Measurements from ENCODE around the gene ARHGDIA. TPM values are rescaled to one million over a fixed set of nuclear protein-coding genes. Genes with fewer than 3 reads are reported as not detected.

ARHGDIA gene
- total RNA-seq, 1 donor from 2014 or later, result 443 TPM

- H3K36me3 Mint-ChIP-seq (ENCODE audit: low read depth, unreplicated experiment), result peaks cover 9% of the 10 kb centered on the region
- DNase-seq (ENCODE audit: low spot score), result no peak
- peaks cover 17% of the 10 kb centered on the region for H3K27me3 Mint-ChIP-seq (ENCODE audit: unreplicated experiment)
- H3K9me3 Mint-ChIP-seq (ENCODE audit: unreplicated experiment), result no peaks in the 10 kb centered on the region
- H3K4me3 Mint-ChIP-seq (ENCODE audit: unreplicated experiment), result peak overlapping the region; percentile 92
- TF ChIP-seq CTCF (IDR thresholded peaks at IDR 0.05; ENCODE audit: unreplicated experiment), result no peak
- peak overlapping the region; percentile 52 for H3K27ac Mint-ChIP-seq (ENCODE audit: unreplicated experiment)
- H3K4me1 Mint-ChIP-seq (ENCODE audit: unreplicated experiment), result peaks cover 14% of the 10 kb centered on the region
Measured at GRCh38 chr17:81831957-81832607, 39.1 kb downstream of the ARHGDIA start.

DNA sequence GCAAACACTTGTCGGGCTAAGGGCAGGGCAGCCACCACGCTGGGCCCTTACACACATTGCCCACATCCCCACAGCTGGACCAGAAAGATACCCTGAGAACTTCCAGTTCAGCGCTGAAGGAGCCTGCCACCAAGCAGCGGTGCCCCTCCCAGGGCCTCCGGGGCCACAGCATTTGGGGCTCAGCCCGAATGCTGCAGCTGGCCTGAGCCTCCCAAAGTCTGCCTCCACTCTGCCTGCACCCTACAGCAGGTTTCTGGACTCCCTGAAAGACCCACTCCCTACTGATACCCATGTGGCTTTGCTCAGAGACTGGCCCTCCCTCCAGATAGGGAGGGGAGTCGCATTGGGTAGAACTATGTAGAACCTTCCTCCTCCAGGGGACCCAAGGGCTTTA, 39.6 kb downstream of the ARHGDIA start:
- Mint-ChIP-seq H3K36me3 (ENCODE audit: low read depth, unreplicated experiment) (peaks cover 9% of the 10 kb centered on the region), H3K27me3 (ENCODE audit: unreplicated experiment) (peaks cover 17% of the 10 kb centered on the region), H3K27ac (ENCODE audit: unreplicated experiment) (no peak overlapping the region), H3K9me3 (ENCODE audit: unreplicated experiment) (no peaks in the 10 kb centered on the region), H3K4me1 (ENCODE audit: unreplicated experiment) (peaks cover 14% of the 10 kb centered on the region), H3K4me3 (ENCODE audit: unreplicated experiment) (peak overlapping the region; percentile 92)
- DNase-seq (ENCODE audit: low spot score), result no peak
- TF ChIP-seq CTCF (IDR thresholded peaks at IDR 0.05; ENCODE audit: unreplicated experiment), result no peak

DNA sequence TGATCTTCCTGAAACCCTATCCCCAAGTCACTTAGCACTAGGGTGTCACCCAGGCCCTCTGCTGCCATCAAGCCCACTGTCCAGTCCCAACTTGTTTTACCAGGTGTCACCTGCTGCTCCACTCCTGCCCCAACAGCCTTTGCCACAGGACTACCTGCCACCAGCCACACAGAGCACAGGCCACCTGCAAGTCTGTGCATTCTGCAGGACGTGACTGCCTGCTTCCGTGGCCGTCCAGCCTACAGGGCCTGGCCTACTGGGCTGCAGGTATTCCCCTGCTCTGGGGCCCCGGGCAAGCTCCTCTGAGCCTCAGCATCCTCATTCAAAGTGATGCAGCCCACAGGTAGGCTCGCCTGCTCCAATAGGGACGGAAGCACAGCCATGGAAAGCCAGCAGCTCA, 41.3 kb downstream of the ARHGDIA start:
- no peak for TF ChIP-seq CTCF (IDR thresholded peaks at IDR 0.05; ENCODE audit: unreplicated experiment)
- Mint-ChIP-seq H3K4me3 (ENCODE audit: unreplicated experiment) (no peak overlapping the region), H3K4me1 (ENCODE audit: unreplicated experiment) (peaks cover 18% of the 10 kb centered on the region), H3K9me3 (ENCODE audit: unreplicated experiment) (no peaks in the 10 kb centered on the region), H3K36me3 (ENCODE audit: low read depth, unreplicated experiment) (peaks cover 10% of the 10 kb centered on the region), H3K27me3 (ENCODE audit: unreplicated experiment) (peaks cover 10% of the 10 kb centered on the region), H3K27ac (ENCODE audit: unreplicated experiment) (peak overlapping the region; percentile 42)
- DNase-seq (ENCODE audit: low spot score), result no peak

DNA sequence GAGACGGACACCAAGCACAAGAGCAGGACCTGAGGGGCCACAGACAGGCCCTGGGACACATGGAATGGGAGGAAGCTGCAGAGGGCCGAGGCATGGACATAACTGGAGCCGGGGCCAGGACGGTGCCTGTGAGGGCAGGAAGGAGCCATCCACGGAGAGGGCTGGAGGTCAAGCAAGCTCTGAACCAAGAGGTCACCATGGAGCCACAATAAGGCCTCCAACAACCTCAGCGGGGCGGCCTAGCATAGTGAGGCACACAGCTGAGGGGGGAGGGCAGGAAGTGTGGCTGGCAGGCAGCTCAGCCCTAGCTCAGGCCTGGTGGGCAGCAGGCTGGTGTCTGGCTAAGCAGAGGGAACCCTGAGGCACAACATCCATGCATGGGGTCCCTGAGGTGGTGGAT, 42.5 kb downstream of the ARHGDIA start:
- H3K27me3 Mint-ChIP-seq (ENCODE audit: unreplicated experiment), result peaks cover 6% of the 10 kb centered on the region
- H3K36me3 Mint-ChIP-seq (ENCODE audit: low read depth, unreplicated experiment), result peaks cover 12% of the 10 kb centered on the region
- H3K27ac Mint-ChIP-seq (ENCODE audit: unreplicated experiment), result peak overlapping the region; percentile 86
- TF ChIP-seq CTCF (IDR thresholded peaks at IDR 0.05; ENCODE audit: unreplicated experiment), result no peak
- H3K9me3 Mint-ChIP-seq (ENCODE audit: unreplicated experiment), result no peaks in the 10 kb centered on the region
- peaks cover 18% of the 10 kb centered on the region for H3K4me1 Mint-ChIP-seq (ENCODE audit: unreplicated experiment)
- no peak for DNase-seq (ENCODE audit: low spot score)
- peak overlapping the region; percentile 57 for H3K4me3 Mint-ChIP-seq (ENCODE audit: unreplicated experiment)

DNA sequence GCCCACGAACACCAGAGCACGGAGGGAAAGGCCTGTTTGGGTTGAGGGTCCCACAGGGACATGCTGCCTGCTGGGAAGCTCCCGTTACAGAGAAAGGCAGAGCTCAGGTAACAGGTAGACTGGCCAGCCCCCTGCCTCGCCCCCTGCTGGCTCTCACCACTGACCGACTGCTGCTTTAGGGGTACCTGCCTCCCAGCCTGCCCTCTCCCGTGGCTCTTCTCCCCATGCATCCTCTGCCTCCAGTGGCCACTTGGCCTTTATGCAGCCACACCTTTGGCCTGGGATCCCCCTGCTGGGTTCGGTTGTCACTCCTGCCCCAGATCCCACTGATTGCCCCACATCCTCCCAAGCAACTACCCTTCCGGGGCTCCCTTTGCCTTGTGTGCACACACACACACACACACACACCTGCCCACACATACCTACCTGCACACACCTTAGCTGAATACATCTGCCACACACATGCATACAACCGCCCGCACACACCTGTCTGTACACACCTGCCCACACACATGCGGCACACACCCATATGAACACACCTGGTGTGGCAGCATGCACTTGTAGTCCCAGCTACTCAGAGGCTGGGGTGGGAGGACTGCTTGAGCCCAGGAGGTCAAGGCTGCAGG, 45.2 kb downstream of the ARHGDIA start:
- H3K27ac Mint-ChIP-seq (ENCODE audit: unreplicated experiment), result no peak overlapping the region
- H3K9me3 Mint-ChIP-seq (ENCODE audit: unreplicated experiment), result no peaks in the 10 kb centered on the region
- peaks cover 7% of the 10 kb centered on the region for H3K27me3 Mint-ChIP-seq (ENCODE audit: unreplicated experiment)
- H3K36me3 Mint-ChIP-seq (ENCODE audit: low read depth, unreplicated experiment), result peaks cover 9% of the 10 kb centered on the region
- DNase-seq (ENCODE audit: low spot score), result no peak
- TF ChIP-seq CTCF (IDR thresholded peaks at IDR 0.05; ENCODE audit: unreplicated experiment), result no peak
- H3K4me3 Mint-ChIP-seq (ENCODE audit: unreplicated experiment), result peak overlapping the region; percentile 85
- H3K4me1 Mint-ChIP-seq (ENCODE audit: unreplicated experiment), result peaks cover 10% of the 10 kb centered on the region

All from endothelial cell (in vitro differentiated cells).